Gastroesophageal sphincter (tissue), 4 donors: Measurements from ENCODE around the gene ZNF136. TPM values are rescaled to one million over a fixed set of nuclear protein-coding genes. Genes with fewer than 3 reads are reported as not detected.
A peak's percentile ranks its signal among the peaks of the same experiment; 100 is the strongest.

ENCODE experiments used
- ATAC-seq: fragments of 150-250 bp; one replicate; pipeline ENCODE4 v1.9.1; 2016; ENCODE audit warnings: mild to moderate bottlenecking, moderate library complexity
- H3K27ac ChIP-seq, 4 donors: fragments of 200-600 bp; sonication (generic) in 3 of 4; 1 replicate in 3 of 4; 2 replicates in 1 of 4; pipeline ENCODE4 v1.5.1; 2016 to 2019
- H3K27me3 ChIP-seq: fragments of 200-600 bp; sonication (generic); one replicate; pipeline ENCODE4 v1.5.1; 2019
- H3K36me3 ChIP-seq, 2 donors: fragments of 200-600 bp; sonication (generic); one replicate each; pipeline ENCODE4 v1.5.1; 2019; ENCODE audit warnings: control low read depth in 1 of 2
- H3K4me1 ChIP-seq, 3 donors: fragments of 200-600 bp; sonication (generic); 1 replicate in 2 of 3; 2 replicates in 1 of 3; pipeline ENCODE4 v1.5.1; 2016 to 2019; ENCODE audit warnings: control low read depth in 2 of 3
- H3K4me3 ChIP-seq, 2 donors: fragments of 200-600 bp; sonication (generic); one replicate each; pipeline ENCODE4 v1.5.1; 2019; ENCODE audit warnings: mild to moderate bottlenecking in 1 of 2, moderate library complexity in 1 of 2
- H3K9me3 ChIP-seq, 3 donors: fragments of 200-600 bp; sonication (generic); one replicate each; pipeline ENCODE4 v1.5.1; 2017 to 2019; ENCODE audit warnings: control low read depth in 2 of 3
- EP300 ChIP-seq: sonication (generic); formaldehyde crosslinking; IDR thresholded peaks from one replicate; pipeline ENCODE4 v1.6.1; 2017; ENCODE audit warnings: antibody characterized with exemption, mild to moderate bottlenecking
- POLR2A ChIP-seq, 2 donors: fragments of 450-650 bp; IDR thresholded peaks; one replicate each; pipeline ENCODE4 v1.6.1; 2017; ENCODE audit warnings: antibody characterized with exemption in 2 of 2, mild to moderate bottlenecking in 2 of 2, moderate library complexity in 1 of 2
- POLR2AphosphoS5 ChIP-seq: sonication (generic); formaldehyde crosslinking; IDR thresholded peaks from one replicate; pipeline ENCODE4 v1.6.1; 2017; ENCODE audit warnings: antibody characterized with exemption
- WGBS, 2 donors: methylation state at CpG; one replicate each; pipeline ENCODE4 v1.1.5; 2018; ENCODE audit warnings: low coverage in 1 of 2; 5-methylcytosine and 5-hydroxymethylcytosine counted together
- total RNA-seq, 4 donors: library from RNA; depleted of rRNA; stranded (reverse); fragments of >200 nt; gene quantifications; one replicate each; pipeline ENCODE4 v1.1.0, GENCODE V29; 2016
- TF ChIP-seq, protein P1 (sequence below), 4 experiments: fragments of 200-600 bp in 2 of 4; fragments of 450-650 bp in 2 of 4; sonication (generic) in 1 of 4; IDR thresholded peaks; one replicate each; pipeline ENCODE4 v1.5.1; 2017 to 2019; ENCODE audit warnings: antibody characterized with exemption in 4 of 4, mild to moderate bottlenecking in 2 of 4, moderate library complexity in 2 of 4

ZNF136 gene
- total RNA-seq, 4 donors from 2014 or later = 8.7 to 19.6 (median 11.5) TPM

- WGBS, 2 donors = 0 to 4% methylated on average over 4 to 10 of the region's 17 CpGs
- H3K9me3 ChIP-seq = peaks cover 0 to 3% (median 0%) of the 10 kb centered on the region in 3 donors
These were observed 22.1 kb upstream of the ZNF136 start for GRCh38 chr19:12140545-12141404.

DNA sequence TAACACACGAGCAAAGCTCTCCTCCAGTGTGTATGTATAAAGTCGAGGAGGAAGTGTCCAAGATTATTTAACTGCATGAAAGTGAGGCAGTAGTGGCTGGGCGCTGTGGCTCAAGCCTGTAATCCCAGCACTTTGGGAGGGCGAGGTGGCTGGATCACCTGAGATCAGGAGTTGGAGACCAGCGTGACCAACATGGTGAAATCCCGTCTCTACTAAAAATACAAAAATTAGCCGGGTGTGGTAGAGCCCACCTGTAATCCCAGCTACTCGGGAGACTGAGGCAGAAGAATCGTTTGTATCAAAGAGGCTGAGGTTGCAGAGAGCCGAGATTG, 21.5 kb upstream of the ZNF136 start:
- Histone ChIP-seq H3K9me3 (peaks cover 0 to 5% (median 0%) of the 10 kb centered on the region in 3 donors), H3K4me1 (peaks cover 0 to 36% (median 5%) of the 10 kb centered on the region in 3 donors), H3K27ac (no peak overlapping the region), H3K36me3 (peaks cover 0 to 41% of the 10 kb centered on the region in 2 donors), H3K27me3 (no peaks in the 10 kb centered on the region), H3K4me3 (no peak overlapping the region)
- 51 to 52% methylated on average over 4 to 8 of the region's 10 CpGs for WGBS, 2 donors
- no peak for ATAC-seq
- TF ChIP-seq EP300 (no peak), POLR2A (IDR thresholded peaks at IDR 0.05) (no peak), POLR2AphosphoS5 (no peak)
- TF ChIP-seq, protein P1, sequence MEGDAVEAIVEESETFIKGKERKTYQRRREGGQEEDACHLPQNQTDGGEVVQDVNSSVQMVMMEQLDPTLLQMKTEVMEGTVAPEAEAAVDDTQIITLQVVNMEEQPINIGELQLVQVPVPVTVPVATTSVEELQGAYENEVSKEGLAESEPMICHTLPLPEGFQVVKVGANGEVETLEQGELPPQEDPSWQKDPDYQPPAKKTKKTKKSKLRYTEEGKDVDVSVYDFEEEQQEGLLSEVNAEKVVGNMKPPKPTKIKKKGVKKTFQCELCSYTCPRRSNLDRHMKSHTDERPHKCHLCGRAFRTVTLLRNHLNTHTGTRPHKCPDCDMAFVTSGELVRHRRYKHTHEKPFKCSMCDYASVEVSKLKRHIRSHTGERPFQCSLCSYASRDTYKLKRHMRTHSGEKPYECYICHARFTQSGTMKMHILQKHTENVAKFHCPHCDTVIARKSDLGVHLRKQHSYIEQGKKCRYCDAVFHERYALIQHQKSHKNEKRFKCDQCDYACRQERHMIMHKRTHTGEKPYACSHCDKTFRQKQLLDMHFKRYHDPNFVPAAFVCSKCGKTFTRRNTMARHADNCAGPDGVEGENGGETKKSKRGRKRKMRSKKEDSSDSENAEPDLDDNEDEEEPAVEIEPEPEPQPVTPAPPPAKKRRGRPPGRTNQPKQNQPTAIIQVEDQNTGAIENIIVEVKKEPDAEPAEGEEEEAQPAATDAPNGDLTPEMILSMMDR (IDR thresholded peaks at IDR 0.05) = no peak

More at GRCh38 chr19:12140545-12141404, 22.1 kb upstream of the ZNF136 start:
- TF ChIP-seq, protein P1 (IDR thresholded peaks at IDR 0.05) = peak; percentile 90 to 96 (median 92)
- TF ChIP-seq POLR2A (IDR thresholded peaks at IDR 0.05) = no peak
- TF ChIP-seq EP300 = no peak
- peak; percentile 52 for TF ChIP-seq POLR2AphosphoS5
- peak overlapping the region in 3 of 4 donors; percentile 82 to 91 (median 89) for H3K27ac ChIP-seq
- H3K27me3 ChIP-seq = no peaks in the 10 kb centered on the region
- H3K4me3 ChIP-seq = peak overlapping the region; percentile 62 to 85
- H3K36me3 ChIP-seq = peaks cover 0 to 41% of the 10 kb centered on the region in 2 donors
- H3K4me1 ChIP-seq = peaks cover 0 to 36% (median 5%) of the 10 kb centered on the region in 3 donors
- peak; percentile 83 for ATAC-seq

DNA sequence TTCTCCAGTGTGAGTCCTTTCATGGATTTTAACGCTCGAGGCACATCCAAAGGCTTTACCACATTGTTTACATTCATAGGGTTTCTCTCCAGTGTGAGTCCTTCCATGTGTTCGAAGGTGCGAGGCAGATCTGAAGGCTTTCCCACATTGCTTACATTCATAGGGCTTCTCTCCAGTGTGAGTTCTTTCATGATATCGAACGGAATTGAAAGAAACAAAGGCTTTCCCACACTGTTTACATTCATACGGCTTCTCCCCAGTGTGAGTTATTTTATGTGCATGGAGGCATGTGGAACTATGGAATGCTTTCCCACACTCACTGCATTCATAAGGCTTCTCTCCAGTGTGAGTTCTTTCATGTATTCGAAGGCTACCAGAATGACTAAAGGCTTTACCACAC, 17.5 kb upstream of the ZNF136 start:
- 89 to 92% methylated on average over 6 to 8 of the region's 8 CpGs for WGBS, 2 donors
- H3K4me3 ChIP-seq = no peak overlapping the region

GRCh38 chr19:12155324-12155860, 7.5 kb upstream of the ZNF136 start:
- peaks cover 0 to 16% of the 10 kb centered on the region in 2 donors for H3K36me3 ChIP-seq
- WGBS, 2 donors = 8 to 13% methylated on average over 10 to 11 of the region's 11 CpGs
- TF ChIP-seq, protein P1 (IDR thresholded peaks at IDR 0.05) = no peak
- no peak for TF ChIP-seq POLR2A (IDR thresholded peaks at IDR 0.05)
- no peak for TF ChIP-seq EP300
- no peak for TF ChIP-seq POLR2AphosphoS5
- peak overlapping the region in 3 of 4 donors; percentile 80 to 89 (median 81) for H3K27ac ChIP-seq
- H3K27me3 ChIP-seq = no peaks in the 10 kb centered on the region
- H3K9me3 ChIP-seq = no peaks in the 10 kb centered on the region
- peaks cover 0 to 29% (median 3%) of the 10 kb centered on the region in 3 donors for H3K4me1 ChIP-seq
- peak overlapping the region; percentile 70 to 80 for H3K4me3 ChIP-seq
- no peak for ATAC-seq

More for the DNA sequence above, 17.5 kb upstream of the ZNF136 start:
- Histone ChIP-seq H3K36me3 (peaks cover 0 to 54% of the 10 kb centered on the region in 2 donors), H3K9me3 (peaks cover 0 to 5% (median 0%) of the 10 kb centered on the region in 3 donors), H3K4me1 (peaks cover 0 to 12% (median 5%) of the 10 kb centered on the region in 3 donors), H3K27me3 (no peaks in the 10 kb centered on the region), H3K27ac (no peak overlapping the region)
- TF ChIP-seq POLR2AphosphoS5 (no peak), EP300 (no peak), POLR2A (IDR thresholded peaks at IDR 0.05) (no peak)
- TF ChIP-seq, protein P1 (IDR thresholded peaks at IDR 0.05) = no peak
- ATAC-seq = no peak
